ENCODE measurements around the gene TPK1.

Gene TPK1

GRCh38 chr7:144473908-144474307 is 361.9 kb downstream of the TPK1 start:
- no peaks in the 10 kb centered on the region for H3K36me3 ChIP-seq (ENCODE audit: control insufficient read depth in 1 of 2, insufficient read depth in 2 of 2, low read length in 2 of 2)
- H3K27me3 ChIP-seq (ENCODE audit: low read depth, low read length), result no peaks in the 10 kb centered on the region
- H3K4me3 ChIP-seq (ENCODE audit: low read depth in 1 of 2, low read length in 2 of 2), result no peak overlapping the region
- no peak overlapping the region for H3K27ac ChIP-seq (ENCODE audit: low read length)
- H3K9me3 ChIP-seq (ENCODE audit: control insufficient read depth in 1 of 2, low read length in 2 of 2), result no peaks in the 10 kb centered on the region
- peaks cover 0 to 8% of the 10 kb centered on the region in 2 donors for H3K4me1 ChIP-seq (ENCODE audit: control insufficient read depth in 1 of 2, insufficient read depth in 2 of 2, low read length in 2 of 2)

GRCh38 chr7:144470078-144470477 is 365.8 kb downstream of the TPK1 start:
- Histone ChIP-seq H3K9me3 (ENCODE audit: control insufficient read depth in 1 of 2, low read length in 2 of 2) (no peaks in the 10 kb centered on the region), H3K4me1 (ENCODE audit: control insufficient read depth in 1 of 2, insufficient read depth in 2 of 2, low read length in 2 of 2) (peaks cover 0 to 9% of the 10 kb centered on the region in 2 donors), H3K4me3 (ENCODE audit: low read depth in 1 of 2, low read length in 2 of 2) (no peak overlapping the region)

GRCh38 chr7:144468990-144469732 is 366.7 kb downstream of the TPK1 start:
- H3K9me3 ChIP-seq (ENCODE audit: control insufficient read depth in 1 of 2, low read length in 2 of 2), result no peaks in the 10 kb centered on the region
- no peak overlapping the region for H3K4me3 ChIP-seq (ENCODE audit: low read depth in 1 of 2, low read length in 2 of 2)
- no peak overlapping the region for H3K27ac ChIP-seq (ENCODE audit: low read length)
- H3K27me3 ChIP-seq (ENCODE audit: low read depth, low read length), result no peaks in the 10 kb centered on the region
- H3K36me3 ChIP-seq (ENCODE audit: control insufficient read depth in 1 of 2, insufficient read depth in 2 of 2, low read length in 2 of 2), result no peaks in the 10 kb centered on the region
- H3K4me1 ChIP-seq (ENCODE audit: control insufficient read depth in 1 of 2, insufficient read depth in 2 of 2, low read length in 2 of 2), result peaks cover 0 to 9% of the 10 kb centered on the region in 2 donors

More at GRCh38 chr7:144470078-144470477, 365.8 kb downstream of the TPK1 start:
- H3K27me3 ChIP-seq (ENCODE audit: low read depth, low read length), result no peaks in the 10 kb centered on the region
- H3K36me3 ChIP-seq (ENCODE audit: control insufficient read depth in 1 of 2, insufficient read depth in 2 of 2, low read length in 2 of 2), result no peaks in the 10 kb centered on the region
- no peak overlapping the region for H3K27ac ChIP-seq (ENCODE audit: low read length)

GRCh38 chr7:144459635-144460034 is 376.2 kb downstream of the TPK1 start:
- H3K4me3 ChIP-seq (ENCODE audit: low read depth in 1 of 2, low read length in 2 of 2), result no peak overlapping the region
- no peaks in the 10 kb centered on the region for H3K9me3 ChIP-seq (ENCODE audit: control insufficient read depth in 1 of 2, low read length in 2 of 2)
- H3K36me3 ChIP-seq (ENCODE audit: control insufficient read depth in 1 of 2, insufficient read depth in 2 of 2, low read length in 2 of 2), result no peaks in the 10 kb centered on the region
- no peaks in the 10 kb centered on the region for H3K27me3 ChIP-seq (ENCODE audit: low read depth, low read length)
- no peaks in the 10 kb centered on the region for H3K4me1 ChIP-seq (ENCODE audit: control insufficient read depth in 1 of 2, insufficient read depth in 2 of 2, low read length in 2 of 2)
- no peak overlapping the region for H3K27ac ChIP-seq (ENCODE audit: low read length)

- no peak overlapping the region for H3K4me3 ChIP-seq (ENCODE audit: low read depth in 1 of 2, low read length in 2 of 2)
Measured at GRCh38 chr7:144455040-144455404, 380.8 kb downstream of the TPK1 start.

GRCh38 chr7:144454256-144455039 is 381.4 kb downstream of the TPK1 start:
- H3K4me3 ChIP-seq (ENCODE audit: low read depth in 1 of 2, low read length in 2 of 2), result no peak overlapping the region
- no peaks in the 10 kb centered on the region for H3K36me3 ChIP-seq (ENCODE audit: control insufficient read depth in 1 of 2, insufficient read depth in 2 of 2, low read length in 2 of 2)
- no peaks in the 10 kb centered on the region for H3K4me1 ChIP-seq (ENCODE audit: control insufficient read depth in 1 of 2, insufficient read depth in 2 of 2, low read length in 2 of 2)
- no peaks in the 10 kb centered on the region for H3K27me3 ChIP-seq (ENCODE audit: low read depth, low read length)
- H3K27ac ChIP-seq (ENCODE audit: low read length), result no peak overlapping the region
- no peaks in the 10 kb centered on the region for H3K9me3 ChIP-seq (ENCODE audit: control insufficient read depth in 1 of 2, low read length in 2 of 2)

More at GRCh38 chr7:144455040-144455404, 380.8 kb downstream of the TPK1 start:
- Histone ChIP-seq H3K4me1 (ENCODE audit: control insufficient read depth in 1 of 2, insufficient read depth in 2 of 2, low read length in 2 of 2) (no peaks in the 10 kb centered on the region), H3K36me3 (ENCODE audit: control insufficient read depth in 1 of 2, insufficient read depth in 2 of 2, low read length in 2 of 2) (no peaks in the 10 kb centered on the region), H3K9me3 (ENCODE audit: control insufficient read depth in 1 of 2, low read length in 2 of 2) (no peaks in the 10 kb centered on the region), H3K27ac (ENCODE audit: low read length) (no peak overlapping the region), H3K27me3 (ENCODE audit: low read depth, low read length) (no peaks in the 10 kb centered on the region)

- no peak overlapping the region for H3K27ac ChIP-seq (ENCODE audit: low read length)
- H3K9me3 ChIP-seq (ENCODE audit: control insufficient read depth in 1 of 2, low read length in 2 of 2), result no peaks in the 10 kb centered on the region
- no peaks in the 10 kb centered on the region for H3K4me1 ChIP-seq (ENCODE audit: control insufficient read depth in 1 of 2, insufficient read depth in 2 of 2, low read length in 2 of 2)
- no peaks in the 10 kb centered on the region for H3K36me3 ChIP-seq (ENCODE audit: control insufficient read depth in 1 of 2, insufficient read depth in 2 of 2, low read length in 2 of 2)
- H3K27me3 ChIP-seq (ENCODE audit: low read depth, low read length), result no peaks in the 10 kb centered on the region
- H3K4me3 ChIP-seq (ENCODE audit: low read depth in 1 of 2, low read length in 2 of 2), result no peak overlapping the region
Measured at GRCh38 chr7:144452064-144452463, 383.8 kb downstream of the TPK1 start.

GRCh38 chr7:144445590-144445989 is 390.3 kb downstream of the TPK1 start:
- H3K27ac ChIP-seq (ENCODE audit: low read length), result no peak overlapping the region
- H3K9me3 ChIP-seq (ENCODE audit: control insufficient read depth in 1 of 2, low read length in 2 of 2), result no peaks in the 10 kb centered on the region
- no peaks in the 10 kb centered on the region for H3K27me3 ChIP-seq (ENCODE audit: low read depth, low read length)
- no peak overlapping the region for H3K4me3 ChIP-seq (ENCODE audit: low read depth in 1 of 2, low read length in 2 of 2)
- no peaks in the 10 kb centered on the region for H3K36me3 ChIP-seq (ENCODE audit: control insufficient read depth in 1 of 2, insufficient read depth in 2 of 2, low read length in 2 of 2)
- H3K4me1 ChIP-seq (ENCODE audit: control insufficient read depth in 1 of 2, insufficient read depth in 2 of 2, low read length in 2 of 2), result no peaks in the 10 kb centered on the region

- Histone ChIP-seq H3K27ac (ENCODE audit: low read length) (no peak overlapping the region), H3K27me3 (ENCODE audit: low read depth, low read length) (no peaks in the 10 kb centered on the region), H3K36me3 (ENCODE audit: control insufficient read depth in 1 of 2, insufficient read depth in 2 of 2, low read length in 2 of 2) (no peaks in the 10 kb centered on the region), H3K4me1 (ENCODE audit: control insufficient read depth in 1 of 2, insufficient read depth in 2 of 2, low read length in 2 of 2) (no peaks in the 10 kb centered on the region), H3K9me3 (ENCODE audit: control insufficient read depth in 1 of 2, low read length in 2 of 2) (no peaks in the 10 kb centered on the region), H3K4me3 (ENCODE audit: low read depth in 1 of 2, low read length in 2 of 2) (no peak overlapping the region)
Measured at GRCh38 chr7:144439717-144440205, 396.1 kb downstream of the TPK1 start.

GRCh38 chr7:144438759-144439158 is 397.1 kb downstream of the TPK1 start:
- no peaks in the 10 kb centered on the region for H3K9me3 ChIP-seq (ENCODE audit: control insufficient read depth in 1 of 2, low read length in 2 of 2)
- H3K4me3 ChIP-seq (ENCODE audit: low read depth in 1 of 2, low read length in 2 of 2), result no peak overlapping the region
- H3K27ac ChIP-seq (ENCODE audit: low read length), result no peak overlapping the region
- H3K4me1 ChIP-seq (ENCODE audit: control insufficient read depth in 1 of 2, insufficient read depth in 2 of 2, low read length in 2 of 2), result no peaks in the 10 kb centered on the region
- H3K36me3 ChIP-seq (ENCODE audit: control insufficient read depth in 1 of 2, insufficient read depth in 2 of 2, low read length in 2 of 2), result no peaks in the 10 kb centered on the region
- no peaks in the 10 kb centered on the region for H3K27me3 ChIP-seq (ENCODE audit: low read depth, low read length)

GRCh38 chr7:144437370-144438191 is 398.3 kb downstream of the TPK1 start:
- no peaks in the 10 kb centered on the region for H3K4me1 ChIP-seq (ENCODE audit: control insufficient read depth in 1 of 2, insufficient read depth in 2 of 2, low read length in 2 of 2)
- H3K4me3 ChIP-seq (ENCODE audit: low read depth in 1 of 2, low read length in 2 of 2), result no peak overlapping the region
- H3K36me3 ChIP-seq (ENCODE audit: control insufficient read depth in 1 of 2, insufficient read depth in 2 of 2, low read length in 2 of 2), result no peaks in the 10 kb centered on the region
- no peaks in the 10 kb centered on the region for H3K9me3 ChIP-seq (ENCODE audit: control insufficient read depth in 1 of 2, low read length in 2 of 2)
- no peaks in the 10 kb centered on the region for H3K27me3 ChIP-seq (ENCODE audit: low read depth, low read length)
- no peak overlapping the region for H3K27ac ChIP-seq (ENCODE audit: low read length)
